IMR-90 (cell line): Measurements from ENCODE around the gene GAB1. TPM values are rescaled to one million over a fixed set of nuclear protein-coding genes. Genes with fewer than 3 reads are reported as not detected.
A peak's percentile ranks its signal among the peaks of the same experiment; 100 is the strongest.

ENCODE experiments used
- ATAC-seq: fragments of 200-7000 bp; cut with Tn5 transposase; 2 replicates; pipeline ENCODE4 v1.9.1; 2020; ENCODE audit warnings: low read depth, mild to moderate bottlenecking, moderate library complexity
- BruUV-seq: library from RNA; stranded (reverse); fragments of 400-500 nt; replicated peaks from 2 replicates; lab custom pipeline; 2021; lab: Mats Ljungman, UMichigan
- CTCF ChIA-PET: fragments of 300-600 bp; formaldehyde crosslinking; extraction: SDS; loops from one replicate; lab custom pipeline; 2021; ENCODE audit warnings: antibody characterized with exemption; lab: Yijun Ruan, JAX
- POLR2A ChIA-PET: fragments of 300-600 bp; sonication (Branson Sonifier 250); formaldehyde crosslinking; loops from one replicate; lab custom pipeline; 2022; ENCODE audit warnings: antibody characterized with exemption; ENCODE audit not compliant: unreplicated experiment; lab: Charles Lee
- DNase-seq: peaks from one replicate; pipeline ENCODE4 v3.0.0; 2013
- H2AFZ ChIP-seq: replicated peaks from 2 replicates; pipeline ENCODE3; 2013; ENCODE audit warnings: low read length, mild to moderate bottlenecking; ENCODE audit not compliant: poor library complexity
- H2AK5ac ChIP-seq: 2 replicates; pipeline ENCODE4 v1.6.1; 2013; ENCODE audit warnings: low read depth, low read length, inconsistent platforms
- H2AK9ac ChIP-seq: replicated peaks from 2 replicates; pipeline ENCODE3; 2013; ENCODE audit warnings: mild to moderate bottlenecking, low read depth, low read length, moderate library complexity; ENCODE audit not compliant: poor library complexity
- H2BK120ac ChIP-seq: 2 replicates; pipeline ENCODE4 v1.6.1; 2013; ENCODE audit warnings: low read depth, low read length, inconsistent platforms
- H2BK15ac ChIP-seq: 3 replicates; pipeline ENCODE4 v1.6.1; 2013; ENCODE audit warnings: low read depth, low read length, inconsistent platforms
- H2BK20ac ChIP-seq: 2 replicates; pipeline ENCODE4 v1.6.1; 2013; ENCODE audit warnings: low read depth, mild to moderate bottlenecking, inconsistent platforms, low read length, moderate library complexity
- H2BK5ac ChIP-seq: 2 replicates; pipeline ENCODE4 v1.6.1; 2013; ENCODE audit warnings: mild to moderate bottlenecking, low read depth, low read length, inconsistent platforms; ENCODE audit not compliant: poor library complexity, severe bottlenecking
- H3K14ac ChIP-seq: replicated peaks from 2 replicates; pipeline ENCODE4 v1.6.1; 2013; ENCODE audit warnings: low read depth, low read length, inconsistent platforms
- H3K18ac ChIP-seq: 2 replicates; pipeline ENCODE4 v1.6.1; 2013; ENCODE audit warnings: low read depth, low read length, control low read depth
- H3K23ac ChIP-seq: 2 replicates; pipeline ENCODE4 v1.6.1; 2013; ENCODE audit warnings: low read depth, low read length, inconsistent platforms
- H3K27ac ChIP-seq: 2 replicates; pipeline ENCODE4 v1.5.1; 2013; ENCODE audit warnings: mild to moderate bottlenecking, control low read depth, low read length; ENCODE audit not compliant: insufficient read depth
- H3K27me3 ChIP-seq: 2 replicates; pipeline ENCODE4 v1.6.1; 2013; ENCODE audit warnings: low read length; ENCODE audit not compliant: control insufficient read depth, insufficient read depth
- H3K36me3 ChIP-seq: 2 replicates; pipeline ENCODE4 v1.6.1; 2013; ENCODE audit warnings: low read length, mixed read lengths; ENCODE audit not compliant: control insufficient read depth, insufficient read depth
- H3K4ac ChIP-seq: 2 replicates; pipeline ENCODE4 v1.6.1; 2013; ENCODE audit warnings: low read depth, low read length, inconsistent platforms
- H3K4me1 ChIP-seq: 2 replicates; pipeline ENCODE4 v1.6.1; 2013; ENCODE audit warnings: low read length, mixed read lengths; ENCODE audit not compliant: control insufficient read depth, insufficient read depth
- H3K4me2 ChIP-seq: 2 replicates; pipeline ENCODE4 v1.6.1; 2013; ENCODE audit warnings: low read depth, mild to moderate bottlenecking, control low read depth, low read length, moderate library complexity
- H3K4me3 ChIP-seq: 2 replicates; pipeline ENCODE4 v1.5.1; 2013; ENCODE audit warnings: low read depth, mild to moderate bottlenecking, control low read depth, low read length, moderate library complexity; ENCODE audit not compliant: insufficient read depth
- H3K56ac ChIP-seq: 2 replicates; pipeline ENCODE4 v1.6.1; 2013; ENCODE audit warnings: low read length, inconsistent platforms; ENCODE audit not compliant: insufficient read depth; ENCODE audit errors: extremely low read depth
- H3K79me1 ChIP-seq, 2 experiments: 2 replicates each; pipeline ENCODE4 v1.6.1; 2013; ENCODE audit warnings: low read length in 2 of 2, inconsistent platforms in 1 of 2, low read depth in 1 of 2
- H3K9ac ChIP-seq: 2 replicates; pipeline ENCODE4 v1.6.1; 2013; ENCODE audit warnings: low read depth, low read length, control low read depth
- H3K9me1 ChIP-seq: 2 replicates; pipeline ENCODE4 v1.6.1; 2013; ENCODE audit warnings: low read length, inconsistent platforms; ENCODE audit not compliant: insufficient read depth
- H3K9me3 ChIP-seq: 2 replicates; pipeline ENCODE4 v1.6.1; 2013; ENCODE audit warnings: low read length; ENCODE audit not compliant: control insufficient read depth, insufficient read depth
- H4K20me1 ChIP-seq: 2 replicates; pipeline ENCODE4 v1.6.1; 2013; ENCODE audit warnings: low read length, inconsistent platforms; ENCODE audit not compliant: insufficient read depth
- H4K5ac ChIP-seq: 2 replicates; pipeline ENCODE4 v1.6.1; 2013; ENCODE audit warnings: mild to moderate bottlenecking, low read depth, low read length, control low read depth
- H4K8ac ChIP-seq, 2 experiments: 2 replicates each; pipeline ENCODE4 v1.6.1; 2013; ENCODE audit warnings: low read depth in 2 of 2, low read length in 2 of 2, control low read depth in 1 of 2, inconsistent platforms in 1 of 2
- H4K91ac ChIP-seq: 2 replicates; pipeline ENCODE4 v1.6.1; 2013; ENCODE audit warnings: low read depth, low read length, inconsistent platforms; ENCODE audit not compliant: insufficient read depth
- CEBPB ChIP-seq: IDR thresholded peaks from 2 replicates; pipeline ENCODE4 v1.6.1; 2012; ENCODE audit warnings: low read depth, low read length, improper control_type of control experiment
- MAFK ChIP-seq: IDR thresholded peaks from 2 replicates; pipeline ENCODE4 v1.6.1; 2012; ENCODE audit warnings: low read depth, low read length, improper control_type of control experiment
- POLR2A ChIP-seq: IDR thresholded peaks from 2 replicates; pipeline ENCODE4 v1.6.1; 2012; ENCODE audit warnings: mild to moderate bottlenecking, low read depth, low read length
- USF2 ChIP-seq: fragments of 150-350 bp; IDR thresholded peaks from 2 replicates; pipeline ENCODE4 v1.6.1; 2017; ENCODE audit warnings: mild to moderate bottlenecking, antibody characterized with exemption, low read length, low read depth
- WGBS, 2 experiments: methylation state at CpG; one replicate each; pipeline versions ENCODE4 v1.1.5 to v1.1.7; 2013; ENCODE audit warnings: missing lambda C conversion rate in 2 of 2; ENCODE audit not compliant: insufficient read length in 1 of 2; ENCODE audit errors: extremely low coverage in 2 of 2; 5-methylcytosine and 5-hydroxymethylcytosine counted together
- dilution Hi-C: fragments of 300-500 bp; cut with HindIII; formaldehyde crosslinking; loops from one replicate; pipeline ENCODE4 v1.14.3; 2018; ENCODE audit warnings: low sequenced_read_pairs; ENCODE audit not compliant: unreplicated experiment
- in situ Hi-C: fragments of 300-500 bp; cut with MboI; formaldehyde crosslinking; loops from 3 replicates; pipeline ENCODE4 v1.14.3; 2019; ENCODE audit warnings: low sequenced_read_pairs, inconsistent platforms, mixed read lengths
- intact Hi-C: fragments of 100-400 bp; cut with micrococcal nuclease; formaldehyde crosslinking; loops from 2 replicates; pipeline ENCODE4 v1.10.0; 2022
- polyA plus RNA-seq, 3 experiments: library from polyadenylated mRNA; depleted of rRNA; stranded (reverse); fragments of >200 nt; gene quantifications; 2 replicates each; pipeline ENCODE4 v1.2.3, GENCODE V29; 2012; ENCODE audit warnings: low replicate concordance in 1 of 3
- total RNA-seq: library from RNA; depleted of rRNA; stranded (reverse); fragments of >200 nt; gene quantifications from 2 replicates; pipeline ENCODE4 v1.2.3, GENCODE V29; 2012

The GAB1 gene
- total and polyA plus RNA-seq, 2 of the 4 experiments (the other 2 are of a cell fraction) = 2.8 to 12.0 TPM

GRCh38 chr4:143302536-143302935 lies 34.1 kb upstream of the GAB1 start:
- no CpG with 5 or more reads among the region's 1 CpG for WGBS, 2 experiments

More at GRCh38 chr4:143302536-143302935, 34.1 kb upstream of the GAB1 start:
- H3K18ac ChIP-seq = no peak overlapping the region
- H3K14ac ChIP-seq = no peak overlapping the region
- H3K4ac ChIP-seq = no peak overlapping the region
- no peak overlapping the region for H2BK20ac ChIP-seq
- H2AFZ ChIP-seq = no peak overlapping the region
- no peak overlapping the region for H2BK120ac ChIP-seq
- H4K8ac ChIP-seq = no peak overlapping the region
- TF ChIP-seq POLR2A (no peak), MAFK (peak; percentile 73), CEBPB (no peak), USF2 (no peak)
- no peaks in the 10 kb centered on the region for H3K79me1 ChIP-seq
- H3K9me3 ChIP-seq = no peaks in the 10 kb centered on the region
- H3K9ac ChIP-seq = no peak overlapping the region
- H4K5ac ChIP-seq = no peak overlapping the region
- H3K4me1 ChIP-seq = peaks cover 1% of the 10 kb centered on the region; the same call in 1 of the 2 replicates
- ChIA-PET CTCF (interaction anchor here (0.6 kb wide), 1 partner anchor 609 kb away, joined by 3 read pairs; no protein-coding TSS in a partner anchor), POLR2A (interaction anchor here (0.6 kb wide), 1 partner anchor 127 kb away, joined by 14 read pairs; no protein-coding TSS in a partner anchor)
- H2AK9ac ChIP-seq = no peak overlapping the region
- no peak overlapping the region for H3K56ac ChIP-seq
- H2BK15ac ChIP-seq = no peak overlapping the region
- BruUV-seq = no TSS peak
- no peak overlapping the region for H3K23ac ChIP-seq
- no peak overlapping the region for H3K4me3 ChIP-seq
- H4K20me1 ChIP-seq = no peaks in the 10 kb centered on the region
- H3K9me1 ChIP-seq = no peaks in the 10 kb centered on the region; the same call in 1 of the 2 replicates
- peak; percentile 13 for DNase-seq
- H2AK5ac ChIP-seq = no peak overlapping the region
- in situ Hi-C loops = no loop called here
- H2BK5ac ChIP-seq = no peak overlapping the region
- peak; percentile 53; the same call in 1 of the 2 replicates for ATAC-seq
- H3K36me3 ChIP-seq = no peaks in the 10 kb centered on the region
- H3K27ac ChIP-seq = no peak overlapping the region
- H3K4me2 ChIP-seq = no peak overlapping the region
- dilution Hi-C loops = no loop called here
- H4K91ac ChIP-seq = no peak overlapping the region
- H3K27me3 ChIP-seq = no peaks in the 10 kb centered on the region
- intact Hi-C loops = no loop called here
